Nephron progenitor cell (in vitro differentiated cells): ENCODE data around the gene NFIX.

Experiments
- DNase-seq: peaks from one replicate; pipeline ENCODE4 v3.0.0; 2021
- H3K27ac Mint-ChIP-seq: 2 replicates; pipeline ENCODE4 v1.8.0; 2021; ENCODE audit warnings: mild to moderate bottlenecking, moderate library complexity, mixed read lengths
- H3K27me3 Mint-ChIP-seq: 2 replicates; pipeline ENCODE4 v1.8.0; 2021; ENCODE audit warnings: mild to moderate bottlenecking, low read depth, mixed read lengths; ENCODE audit not compliant: poor library complexity
- H3K36me3 Mint-ChIP-seq: 2 replicates; pipeline ENCODE4 v1.8.0; 2021; ENCODE audit warnings: low read depth, mixed read lengths
- H3K4me1 Mint-ChIP-seq: 2 replicates; pipeline ENCODE4 v1.8.0; 2021; ENCODE audit warnings: mixed read lengths
- H3K4me3 Mint-ChIP-seq: 2 replicates; pipeline ENCODE4 v1.8.0; 2021; ENCODE audit warnings: mild to moderate bottlenecking, moderate library complexity, mixed read lengths
- H3K9me3 Mint-ChIP-seq: 2 replicates; pipeline ENCODE4 v1.8.0; 2021; ENCODE audit warnings: mild to moderate bottlenecking, moderate library complexity, mixed read lengths
- TF ChIP-seq, protein P1 (sequence below): fragments of 200-600 bp; sonication (generic); IDR thresholded peaks from 2 replicates; pipeline ENCODE4 v1.5.0; 2021; ENCODE audit warnings: antibody characterized with exemption

Gene NFIX

DNA sequence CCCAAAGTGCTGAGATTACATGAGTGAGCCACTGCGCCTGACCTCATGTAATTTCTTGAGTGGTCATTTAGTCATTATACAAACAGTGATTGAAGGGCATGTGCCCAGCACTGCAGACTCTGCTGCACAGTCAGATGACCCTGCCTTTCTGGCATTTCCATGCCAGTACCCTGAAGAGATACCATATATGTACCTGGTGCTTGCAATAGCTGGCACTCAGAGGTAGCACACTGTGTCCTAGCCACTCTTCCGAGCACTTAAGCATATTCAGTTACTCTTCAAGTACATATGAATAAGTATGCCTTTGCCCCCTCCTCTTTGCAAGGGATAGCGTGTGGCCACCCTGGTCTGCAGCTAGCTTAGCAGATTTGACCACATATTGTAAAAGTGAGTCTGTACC lies 139.4 kb downstream of the NFIX start:
- Mint-ChIP-seq H3K36me3 (peaks cover 39% of the 10 kb centered on the region), H3K4me1 (peaks cover 12% of the 10 kb centered on the region), H3K27ac (no peak overlapping the region), H3K9me3 (no peaks in the 10 kb centered on the region), H3K4me3 (no peak overlapping the region), H3K27me3 (no peaks in the 10 kb centered on the region)
- TF ChIP-seq, protein P1, sequence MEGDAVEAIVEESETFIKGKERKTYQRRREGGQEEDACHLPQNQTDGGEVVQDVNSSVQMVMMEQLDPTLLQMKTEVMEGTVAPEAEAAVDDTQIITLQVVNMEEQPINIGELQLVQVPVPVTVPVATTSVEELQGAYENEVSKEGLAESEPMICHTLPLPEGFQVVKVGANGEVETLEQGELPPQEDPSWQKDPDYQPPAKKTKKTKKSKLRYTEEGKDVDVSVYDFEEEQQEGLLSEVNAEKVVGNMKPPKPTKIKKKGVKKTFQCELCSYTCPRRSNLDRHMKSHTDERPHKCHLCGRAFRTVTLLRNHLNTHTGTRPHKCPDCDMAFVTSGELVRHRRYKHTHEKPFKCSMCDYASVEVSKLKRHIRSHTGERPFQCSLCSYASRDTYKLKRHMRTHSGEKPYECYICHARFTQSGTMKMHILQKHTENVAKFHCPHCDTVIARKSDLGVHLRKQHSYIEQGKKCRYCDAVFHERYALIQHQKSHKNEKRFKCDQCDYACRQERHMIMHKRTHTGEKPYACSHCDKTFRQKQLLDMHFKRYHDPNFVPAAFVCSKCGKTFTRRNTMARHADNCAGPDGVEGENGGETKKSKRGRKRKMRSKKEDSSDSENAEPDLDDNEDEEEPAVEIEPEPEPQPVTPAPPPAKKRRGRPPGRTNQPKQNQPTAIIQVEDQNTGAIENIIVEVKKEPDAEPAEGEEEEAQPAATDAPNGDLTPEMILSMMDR, result no peak
- no peak for DNase-seq

DNA sequence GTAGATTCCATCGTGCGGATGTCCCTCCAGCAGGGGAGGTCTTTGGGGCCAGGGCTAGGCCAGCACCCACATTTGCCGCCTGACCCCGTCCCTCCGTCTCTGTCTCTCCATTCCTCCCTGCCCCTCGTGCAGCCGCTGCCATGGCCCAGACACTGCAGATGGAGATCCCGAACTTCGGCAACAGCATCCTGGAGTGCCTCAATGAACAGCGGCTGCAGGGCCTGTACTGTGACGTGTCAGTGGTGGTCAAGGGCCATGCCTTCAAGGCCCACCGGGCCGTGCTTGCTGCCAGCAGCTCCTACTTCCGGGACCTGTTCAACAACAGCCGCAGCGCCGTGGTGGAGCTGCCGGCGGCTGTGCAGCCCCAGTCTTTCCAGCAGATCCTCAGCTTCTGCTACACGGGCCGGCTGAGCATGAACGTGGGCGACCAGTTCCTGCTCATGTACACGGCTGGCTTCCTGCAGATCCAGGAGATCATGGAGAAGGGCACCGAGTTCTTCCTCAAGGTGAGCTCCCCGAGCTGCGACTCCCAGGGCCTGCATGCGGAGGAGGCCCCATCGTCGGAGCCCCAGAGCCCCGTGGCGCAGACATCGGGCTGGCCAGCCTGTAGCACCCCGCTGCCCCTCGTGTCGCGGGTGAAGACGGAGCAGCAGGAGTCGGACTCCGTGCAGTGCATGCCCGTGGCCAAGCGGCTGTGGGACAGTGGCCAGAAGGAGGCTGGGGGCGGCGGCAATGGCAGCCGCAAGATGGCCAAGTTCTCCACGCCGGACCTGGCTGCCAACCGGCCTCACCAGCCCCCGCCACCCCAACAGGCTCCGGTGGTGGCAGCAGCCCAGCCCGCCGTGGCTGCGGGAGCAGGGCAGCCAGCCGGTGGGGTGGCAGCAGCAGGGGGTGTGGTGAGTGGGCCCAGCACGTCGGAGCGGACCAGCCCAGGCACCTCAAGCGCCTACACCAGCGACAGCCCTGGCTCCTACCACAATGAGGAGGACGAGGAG lies 140.1 kb downstream of the NFIX start:
- H3K9me3 Mint-ChIP-seq, result no peaks in the 10 kb centered on the region
- no peak overlapping the region for H3K4me3 Mint-ChIP-seq
- peaks cover 39% of the 10 kb centered on the region for H3K36me3 Mint-ChIP-seq
- no peaks in the 10 kb centered on the region for H3K27me3 Mint-ChIP-seq
- TF ChIP-seq, protein P1, result no peak
- DNase-seq, result no peak
- no peak overlapping the region for H3K27ac Mint-ChIP-seq
- H3K4me1 Mint-ChIP-seq, result peaks cover 15% of the 10 kb centered on the region

DNA sequence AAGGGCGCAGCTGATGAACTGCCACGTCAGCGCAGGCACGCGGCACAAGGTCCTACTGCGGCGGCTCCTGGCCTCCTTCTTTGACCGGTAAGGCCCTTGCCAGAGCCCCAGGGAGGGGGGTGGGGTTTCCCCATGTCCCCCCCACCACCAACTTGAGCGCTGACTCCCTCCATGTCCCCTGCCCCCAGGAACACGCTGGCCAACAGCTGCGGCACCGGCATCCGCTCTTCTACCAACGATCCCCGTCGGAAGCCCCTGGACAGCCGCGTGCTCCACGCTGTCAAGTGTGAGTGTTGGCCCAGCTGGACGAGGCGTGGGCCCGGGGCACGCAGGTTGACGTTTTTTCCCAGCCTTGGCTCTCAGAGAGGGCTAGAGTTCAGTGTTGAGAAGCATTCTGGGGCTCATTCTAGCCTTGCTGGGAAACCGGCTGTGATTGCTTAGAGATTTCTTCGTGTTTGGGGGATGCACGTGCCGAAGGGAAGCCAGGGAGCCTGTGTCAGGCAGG lies 142.1 kb downstream of the NFIX start:
- Mint-ChIP-seq H3K9me3 (no peaks in the 10 kb centered on the region), H3K36me3 (peaks cover 39% of the 10 kb centered on the region), H3K4me3 (no peak overlapping the region), H3K27me3 (no peaks in the 10 kb centered on the region), H3K4me1 (peaks cover 11% of the 10 kb centered on the region), H3K27ac (peak overlapping the region; percentile 68)
- DNase-seq, result no peak
- TF ChIP-seq, protein P1, result no peak

DNA sequence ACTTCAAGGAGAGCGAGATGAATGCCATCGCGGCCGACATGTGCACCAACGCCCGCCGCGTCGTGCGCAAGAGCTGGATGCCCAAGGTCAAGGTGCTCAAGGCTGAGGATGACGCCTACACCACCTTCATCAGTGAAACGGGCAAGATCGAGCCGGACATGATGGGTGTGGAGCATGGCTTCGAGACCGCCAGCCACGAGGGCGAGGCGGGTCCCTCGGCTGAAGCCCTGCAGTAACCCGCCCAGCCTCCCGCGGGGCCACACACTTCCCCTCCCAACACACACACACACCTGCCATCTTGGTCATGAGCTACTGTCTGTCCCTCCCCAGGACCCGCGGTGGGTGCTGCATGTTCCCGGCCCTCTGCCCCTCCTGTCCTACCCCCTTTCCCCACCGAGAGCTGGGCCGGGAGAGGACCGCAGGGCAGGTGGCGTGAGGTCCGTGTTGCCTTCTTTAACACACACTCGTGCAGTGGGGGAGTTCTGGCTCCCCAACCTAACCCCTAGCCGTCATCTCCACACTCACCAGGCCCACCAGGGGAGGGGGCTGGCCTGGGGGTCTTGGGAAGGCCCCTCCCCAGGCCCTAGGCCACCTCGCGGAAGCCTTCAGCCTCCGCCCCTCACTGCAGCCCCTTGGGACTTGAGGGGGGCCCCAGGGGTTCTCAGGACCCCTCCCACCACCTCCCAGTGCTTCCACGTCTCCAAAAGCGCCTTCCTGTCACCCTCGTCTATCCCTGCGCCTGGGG lies 143.1 kb downstream of the NFIX start:
- Mint-ChIP-seq H3K9me3 (no peaks in the 10 kb centered on the region), H3K27me3 (no peaks in the 10 kb centered on the region), H3K36me3 (peaks cover 29% of the 10 kb centered on the region), H3K4me1 (peaks cover 11% of the 10 kb centered on the region), H3K27ac (no peak overlapping the region), H3K4me3 (no peak overlapping the region)
- TF ChIP-seq, protein P1, result no peak
- DNase-seq, result no peak

DNA sequence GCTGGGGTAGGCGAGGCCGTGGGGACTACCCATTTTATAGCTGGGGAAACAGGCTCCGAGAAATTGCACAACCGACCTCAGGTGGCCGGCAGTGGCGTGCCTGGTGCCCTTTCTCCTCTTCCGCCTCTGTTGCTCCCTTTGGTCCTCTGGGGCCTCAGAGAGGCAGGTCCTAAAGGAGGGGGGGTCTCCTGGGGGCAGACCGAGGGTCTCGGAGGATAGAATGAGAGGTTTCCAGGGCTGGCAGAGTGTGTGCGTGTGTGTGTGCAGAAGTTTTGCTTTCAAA lies 143.6 kb downstream of the NFIX start:
- H3K4me1 Mint-ChIP-seq, result peaks cover 11% of the 10 kb centered on the region
- H3K4me3 Mint-ChIP-seq, result no peak overlapping the region
- H3K36me3 Mint-ChIP-seq, result peaks cover 25% of the 10 kb centered on the region
- DNase-seq, result no peak
- no peaks in the 10 kb centered on the region for H3K9me3 Mint-ChIP-seq
- H3K27ac Mint-ChIP-seq, result peak overlapping the region; percentile 30
- TF ChIP-seq, protein P1, result no peak
- no peaks in the 10 kb centered on the region for H3K27me3 Mint-ChIP-seq
